ENCODE data around the gene BRMS1.

DNA sequence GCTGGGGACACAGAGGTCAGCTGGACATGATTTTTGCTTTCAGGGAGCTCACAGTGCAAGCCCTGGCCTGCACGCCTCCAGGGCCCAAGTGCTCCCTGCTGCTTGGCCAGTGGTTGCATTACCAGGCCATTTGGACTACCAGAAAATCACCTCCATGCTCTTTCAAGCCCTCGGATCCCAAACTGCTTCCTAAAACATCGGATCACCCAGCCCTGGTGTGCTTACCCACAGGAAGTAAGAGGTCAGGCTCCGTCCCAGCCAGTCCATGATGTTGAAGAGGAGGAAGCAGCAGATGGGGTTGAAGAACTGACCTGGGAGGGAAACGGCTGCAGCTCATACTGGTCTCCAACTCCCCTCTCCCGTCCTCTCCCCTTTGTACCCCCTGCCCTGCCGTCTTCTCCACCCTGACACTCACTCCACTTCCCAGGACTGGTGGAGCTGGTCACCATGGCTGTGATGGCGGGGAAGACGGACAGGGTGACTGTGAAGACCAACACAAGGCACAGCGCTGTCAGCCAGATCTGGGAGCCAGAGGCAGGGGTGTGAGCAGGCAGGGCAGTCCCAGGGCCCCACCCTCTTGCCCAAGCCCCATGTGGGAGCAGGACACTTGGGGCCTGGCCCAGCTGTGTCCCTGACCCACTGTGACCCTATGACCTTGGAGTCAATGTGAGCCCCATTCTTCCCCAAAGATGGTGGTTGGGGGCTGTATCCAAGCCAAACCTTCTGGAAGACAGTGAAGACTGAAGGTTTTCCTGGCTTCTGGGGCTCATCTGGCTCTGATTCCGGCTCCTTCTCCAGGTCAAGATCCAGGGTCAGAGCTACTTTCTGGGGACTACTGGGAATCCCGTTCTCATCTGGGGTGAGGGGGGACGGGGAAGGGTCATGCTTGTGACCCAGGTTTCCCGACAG is 21.1 kb upstream of the BRMS1 start:
- no peak for TF ChIP-seq EZH2 (IDR thresholded peaks at IDR 0.05)
- TF ChIP-seq FOXP2 (optimal IDR thresholded peaks at IDR 0.05; ENCODE audit: control extremely low read depth, extremely low read length, insufficient read depth) = no peak
- peak; percentile 53; the same call in 1 of the 2 replicates for TF ChIP-seq POLR2AphosphoS5 (IDR thresholded peaks at IDR 0.05; ENCODE audit: borderline replicate concordance, low read depth, low read length)

Data from SK-N-MC (cell line).